ENCODE measurements around the gene KPNA1.

Gene KPNA1

DNA sequence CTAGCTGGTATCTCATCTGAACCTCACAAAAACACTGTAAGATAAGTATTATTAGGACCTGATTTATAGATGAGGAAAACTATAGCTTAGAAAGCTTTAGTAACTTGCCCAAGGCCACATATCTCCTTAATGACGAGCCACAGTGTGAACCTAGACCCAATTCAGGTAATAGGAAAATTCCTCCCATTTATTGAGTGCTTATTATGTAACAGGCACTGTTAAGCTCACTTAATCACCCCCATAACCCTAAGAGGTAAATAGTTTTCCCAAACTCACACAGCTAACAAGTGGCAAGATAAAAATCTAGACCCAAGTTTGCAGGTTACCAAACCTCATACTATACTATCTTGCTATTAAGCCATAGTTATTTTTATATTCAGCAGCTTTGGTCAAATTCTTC, 106.8 kb downstream of the KPNA1 start:
- H3K27ac Mint-ChIP-seq = peak overlapping the region; percentile 58
- no peaks in the 10 kb centered on the region for H3K9me3 Mint-ChIP-seq
- no peak for DNase-seq
- peaks cover 41% of the 10 kb centered on the region for H3K4me1 Mint-ChIP-seq (ENCODE audit: low read depth)
- H3K27me3 Mint-ChIP-seq = no peaks in the 10 kb centered on the region
- H3K4me3 Mint-ChIP-seq = no peak overlapping the region
- H3K36me3 Mint-ChIP-seq (ENCODE audit: low read depth) = peaks cover 97% of the 10 kb centered on the region

DNA sequence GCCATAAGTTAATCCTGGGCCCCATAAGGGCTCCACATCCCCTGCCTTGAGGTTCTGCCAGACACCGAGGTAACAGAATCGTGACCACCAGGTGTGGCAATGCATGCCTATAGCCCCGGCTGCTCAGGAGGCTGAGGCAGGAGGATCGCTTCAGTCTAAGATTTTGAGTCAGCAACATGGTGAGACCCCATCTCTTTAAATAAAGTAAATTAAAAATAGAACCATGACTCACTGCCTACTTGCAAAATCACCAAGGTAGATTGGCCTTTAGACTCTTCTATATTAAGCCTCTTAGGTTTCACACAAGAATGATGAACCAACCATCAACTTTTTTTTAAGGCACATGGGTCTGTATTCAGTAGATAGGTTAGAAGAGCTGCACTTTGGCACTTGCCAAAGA, 108.5 kb downstream of the KPNA1 start:
- Mint-ChIP-seq H3K27me3 (no peaks in the 10 kb centered on the region), H3K4me3 (no peak overlapping the region), H3K27ac (peak overlapping the region; percentile 76), H3K36me3 (ENCODE audit: low read depth) (peaks cover 87% of the 10 kb centered on the region), H3K9me3 (no peaks in the 10 kb centered on the region), H3K4me1 (ENCODE audit: low read depth) (peaks cover 30% of the 10 kb centered on the region)
- no peak for DNase-seq

DNA sequence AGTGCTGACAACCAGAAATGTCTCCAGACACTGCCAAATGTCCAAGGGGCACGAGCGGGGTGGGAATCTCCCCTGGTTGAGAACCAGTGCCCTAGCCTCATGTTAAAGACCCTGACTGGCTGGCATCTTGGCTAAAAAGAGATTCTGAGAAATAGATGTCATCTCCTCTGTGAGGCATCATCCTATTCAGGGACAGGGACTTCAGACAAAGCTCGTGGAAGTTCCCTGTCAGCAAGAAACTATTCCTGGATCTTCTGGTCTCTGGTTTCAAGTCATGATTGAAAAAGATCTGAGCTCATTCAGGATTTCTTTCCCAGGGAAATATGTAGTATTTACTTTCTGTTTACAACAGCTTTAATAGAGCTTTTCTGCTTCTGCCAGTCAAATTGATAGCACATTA, 109.7 kb downstream of the KPNA1 start:
- Mint-ChIP-seq H3K4me1 (ENCODE audit: low read depth) (peaks cover 23% of the 10 kb centered on the region), H3K4me3 (no peak overlapping the region), H3K36me3 (ENCODE audit: low read depth) (peaks cover 79% of the 10 kb centered on the region), H3K9me3 (no peaks in the 10 kb centered on the region), H3K27me3 (no peaks in the 10 kb centered on the region), H3K27ac (peak overlapping the region; percentile 76)
- no peak for DNase-seq

GRCh38 chr3:122403489-122403888, 111.2 kb downstream of the KPNA1 start:
- Mint-ChIP-seq H3K4me3 (no peak overlapping the region), H3K9me3 (no peaks in the 10 kb centered on the region), H3K36me3 (ENCODE audit: low read depth) (peaks cover 71% of the 10 kb centered on the region), H3K27me3 (no peaks in the 10 kb centered on the region), H3K4me1 (ENCODE audit: low read depth) (peaks cover 21% of the 10 kb centered on the region), H3K27ac (peak overlapping the region; percentile 15)
- DNase-seq = no peak

- H3K27ac Mint-ChIP-seq = no peak overlapping the region
- no peaks in the 10 kb centered on the region for H3K9me3 Mint-ChIP-seq
- peaks cover 39% of the 10 kb centered on the region for H3K4me1 Mint-ChIP-seq (ENCODE audit: low read depth)
- no peaks in the 10 kb centered on the region for H3K27me3 Mint-ChIP-seq
- H3K36me3 Mint-ChIP-seq (ENCODE audit: low read depth) = peaks cover 51% of the 10 kb centered on the region
- DNase-seq = no peak
- no peak overlapping the region for H3K4me3 Mint-ChIP-seq
Measured at GRCh38 chr3:122398920-122399319, 115.8 kb downstream of the KPNA1 start.

DNA sequence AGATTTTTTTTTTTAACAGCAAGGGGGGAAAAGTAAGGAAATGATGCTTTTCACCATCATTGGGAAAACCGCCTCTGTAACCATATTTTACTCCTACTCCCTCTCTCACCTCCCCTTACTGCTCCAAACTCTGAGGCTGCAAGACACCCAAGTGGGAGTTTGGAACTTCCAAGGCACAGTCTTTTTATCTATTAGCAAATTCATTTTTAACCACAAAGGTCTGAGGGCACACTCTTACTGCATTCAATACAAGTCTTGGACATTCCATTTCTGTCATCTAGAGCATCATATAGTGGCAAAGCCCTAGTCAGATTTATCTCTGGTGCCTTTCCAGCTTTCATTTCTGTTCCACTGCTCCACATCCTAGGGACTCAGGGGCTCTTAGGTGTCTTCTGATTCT, 117.5 kb downstream of the KPNA1 start:
- Mint-ChIP-seq H3K27me3 (no peaks in the 10 kb centered on the region), H3K27ac (peak overlapping the region; percentile 55), H3K36me3 (ENCODE audit: low read depth) (peaks cover 45% of the 10 kb centered on the region), H3K9me3 (no peaks in the 10 kb centered on the region), H3K4me1 (ENCODE audit: low read depth) (peaks cover 37% of the 10 kb centered on the region), H3K4me3 (no peak overlapping the region)
- no peak for DNase-seq

GRCh38 chr3:122396511-122396910, 118.2 kb downstream of the KPNA1 start:
- Mint-ChIP-seq H3K27ac (peak overlapping the region; percentile 6), H3K9me3 (no peaks in the 10 kb centered on the region), H3K27me3 (no peaks in the 10 kb centered on the region), H3K4me1 (ENCODE audit: low read depth) (peaks cover 37% of the 10 kb centered on the region), H3K4me3 (no peak overlapping the region), H3K36me3 (ENCODE audit: low read depth) (peaks cover 45% of the 10 kb centered on the region)
- DNase-seq = no peak

DNA sequence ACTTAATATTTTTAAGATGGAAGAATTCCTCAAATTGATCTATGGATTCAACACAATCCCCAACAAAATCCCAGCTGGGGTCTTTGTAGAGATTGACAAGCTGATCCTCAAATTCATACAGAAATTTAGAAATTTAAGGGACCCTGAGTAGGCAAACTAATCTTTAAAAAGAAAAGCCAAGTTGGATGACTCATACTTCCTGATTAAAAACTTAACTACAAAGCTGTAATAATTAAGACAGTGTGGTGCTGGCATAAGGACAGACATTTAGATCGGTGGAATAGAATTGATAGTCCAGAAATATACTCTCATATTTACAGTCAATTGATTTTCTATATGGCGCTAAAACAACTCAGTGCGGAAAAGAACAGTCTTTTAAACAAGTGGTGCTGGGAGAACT, 119.2 kb downstream of the KPNA1 start:
- no peak for DNase-seq
- Mint-ChIP-seq H3K9me3 (no peaks in the 10 kb centered on the region), H3K36me3 (ENCODE audit: low read depth) (peaks cover 43% of the 10 kb centered on the region), H3K27ac (no peak overlapping the region), H3K4me1 (ENCODE audit: low read depth) (peaks cover 35% of the 10 kb centered on the region), H3K27me3 (no peaks in the 10 kb centered on the region), H3K4me3 (no peak overlapping the region)

GRCh38 chr3:122394173-122394572, 120.6 kb downstream of the KPNA1 start:
- H3K4me1 Mint-ChIP-seq (ENCODE audit: low read depth) = peaks cover 37% of the 10 kb centered on the region

GRCh38 chr3:122392868-122393844, 121.6 kb downstream of the KPNA1 start:
- Mint-ChIP-seq H3K4me1 (ENCODE audit: low read depth) (peaks cover 41% of the 10 kb centered on the region), H3K27me3 (no peaks in the 10 kb centered on the region), H3K27ac (no peak overlapping the region), H3K9me3 (no peaks in the 10 kb centered on the region), H3K4me3 (no peak overlapping the region), H3K36me3 (ENCODE audit: low read depth) (peaks cover 38% of the 10 kb centered on the region)
- no peak for DNase-seq

More at GRCh38 chr3:122394173-122394572, 120.6 kb downstream of the KPNA1 start:
- no peak for DNase-seq
- Mint-ChIP-seq H3K27ac (peak overlapping the region; percentile 7), H3K36me3 (ENCODE audit: low read depth) (peaks cover 36% of the 10 kb centered on the region), H3K9me3 (no peaks in the 10 kb centered on the region), H3K27me3 (no peaks in the 10 kb centered on the region), H3K4me3 (no peak overlapping the region)

- peaks cover 43% of the 10 kb centered on the region for H3K4me1 Mint-ChIP-seq (ENCODE audit: low read depth)
- H3K27me3 Mint-ChIP-seq = no peaks in the 10 kb centered on the region
- H3K36me3 Mint-ChIP-seq (ENCODE audit: low read depth) = peaks cover 41% of the 10 kb centered on the region
- no peak overlapping the region for H3K4me3 Mint-ChIP-seq
- no peak overlapping the region for H3K27ac Mint-ChIP-seq
- H3K9me3 Mint-ChIP-seq = no peaks in the 10 kb centered on the region
- no peak for DNase-seq
Measured at GRCh38 chr3:122391681-122392446, 122.9 kb downstream of the KPNA1 start.

DNA sequence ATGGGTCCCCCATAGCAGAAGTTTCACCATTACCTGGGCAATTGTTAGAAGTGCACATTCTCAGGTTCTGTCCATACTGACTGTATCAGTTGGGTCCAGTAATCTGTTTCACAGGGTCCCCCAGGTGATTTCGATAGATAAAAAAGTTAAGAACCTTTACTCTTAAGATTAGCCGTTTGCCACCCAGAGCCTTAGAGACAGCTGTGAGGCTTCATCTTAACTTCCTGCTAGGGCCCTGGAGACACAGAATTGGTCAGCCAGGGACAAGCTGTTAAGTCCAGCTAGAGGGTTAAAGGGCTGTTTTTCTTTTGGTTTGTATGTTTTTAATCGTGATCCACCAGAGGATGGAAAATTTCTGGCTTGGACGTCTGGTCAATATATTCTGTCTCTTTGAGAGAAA, 124.1 kb downstream of the KPNA1 start:
- peaks cover 42% of the 10 kb centered on the region for H3K4me1 Mint-ChIP-seq (ENCODE audit: low read depth)
- no peak for DNase-seq
- no peaks in the 10 kb centered on the region for H3K27me3 Mint-ChIP-seq
- H3K36me3 Mint-ChIP-seq (ENCODE audit: low read depth) = peaks cover 48% of the 10 kb centered on the region
- H3K9me3 Mint-ChIP-seq = no peaks in the 10 kb centered on the region
- no peak overlapping the region for H3K4me3 Mint-ChIP-seq
- H3K27ac Mint-ChIP-seq = no peak overlapping the region

- Mint-ChIP-seq H3K27me3 (no peaks in the 10 kb centered on the region), H3K36me3 (ENCODE audit: low read depth) (peaks cover 46% of the 10 kb centered on the region), H3K27ac (peak overlapping the region; percentile 35), H3K4me1 (ENCODE audit: low read depth) (peaks cover 39% of the 10 kb centered on the region), H3K4me3 (no peak overlapping the region), H3K9me3 (no peaks in the 10 kb centered on the region)
- DNase-seq = no peak
Measured at GRCh38 chr3:122389892-122390291, 124.8 kb downstream of the KPNA1 start.

GRCh38 chr3:122389197-122389596, 125.5 kb downstream of the KPNA1 start:
- H3K27ac Mint-ChIP-seq = no peak overlapping the region
- H3K4me1 Mint-ChIP-seq (ENCODE audit: low read depth) = peaks cover 42% of the 10 kb centered on the region
- H3K9me3 Mint-ChIP-seq = no peaks in the 10 kb centered on the region
- no peaks in the 10 kb centered on the region for H3K27me3 Mint-ChIP-seq
- no peak for DNase-seq
- no peak overlapping the region for H3K4me3 Mint-ChIP-seq
- peaks cover 45% of the 10 kb centered on the region for H3K36me3 Mint-ChIP-seq (ENCODE audit: low read depth)

DNA sequence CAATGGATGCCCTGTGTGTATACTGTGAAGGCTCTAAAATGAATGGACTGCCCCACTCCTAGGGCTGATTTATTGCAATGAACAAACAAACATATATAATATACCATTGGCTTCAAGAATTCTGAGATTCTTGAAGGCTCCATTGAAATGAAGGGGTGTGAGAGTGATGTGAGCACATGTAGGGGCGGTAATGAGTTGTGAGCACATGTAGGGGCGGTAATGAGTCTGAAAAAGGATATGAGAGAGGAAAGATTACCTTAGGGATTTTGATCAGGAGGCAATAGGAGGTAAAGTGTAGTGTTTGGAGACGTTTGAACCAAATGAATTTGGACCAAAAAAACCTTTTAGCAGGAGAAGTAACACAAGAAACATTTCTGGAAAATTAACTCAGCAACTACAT, 127.0 kb downstream of the KPNA1 start:
- Mint-ChIP-seq H3K27me3 (no peaks in the 10 kb centered on the region), H3K36me3 (ENCODE audit: low read depth) (peaks cover 45% of the 10 kb centered on the region), H3K9me3 (no peaks in the 10 kb centered on the region), H3K27ac (no peak overlapping the region), H3K4me3 (no peak overlapping the region), H3K4me1 (ENCODE audit: low read depth) (peaks cover 41% of the 10 kb centered on the region)
- DNase-seq = no peak

Data from activated T-cell treated with anti-CD3 and anti-CD28 coated beads, Interleukin-2, amount 50 U/mL, for 24 hours (primary cell).